Panc1 (cell line): ENCODE data around the gene RORC. TPM values are rescaled to one million over a fixed set of nuclear protein-coding genes. Genes with fewer than 3 reads are reported as not detected.

ENCODE experiments used
- ATAC-seq: fragments of 200-7000 bp; cut with Tn5 transposase; 2 replicates; pipeline ENCODE4 v1.9.1; 2020; ENCODE audit warnings: mild to moderate bottlenecking, moderate library complexity
- BruUV-seq: library from RNA; stranded (reverse); fragments of 400-500 nt; replicated peaks from 2 replicates; lab custom pipeline; 2021; lab: Mats Ljungman, UMichigan
- CTCF ChIA-PET: fragments of 300-600 bp; sonication (Branson Sonifier 250); formaldehyde crosslinking; loops from one replicate; lab custom pipeline; 2022; ENCODE audit warnings: antibody characterized with exemption; lab: Charles Lee
- POLR2A ChIA-PET: fragments of 300-600 bp; sonication (Branson Sonifier 250); formaldehyde crosslinking; loops from one replicate; lab custom pipeline; 2022; ENCODE audit warnings: antibody characterized with exemption; lab: Charles Lee
- DNase-seq: peaks from one replicate; pipeline ENCODE4 v3.0.0-alpha.2; 2010; ENCODE audit warnings: low read depth, low spot score
- H3K27ac ChIP-seq: 2 replicates; pipeline ENCODE4 v1.5.1; 2011; ENCODE audit warnings: mild to moderate bottlenecking, low read length, inconsistent platforms
- H3K27me3 ChIP-seq: fragments of 200-500 bp; sonication (Bioruptor generic); 2 replicates; pipeline ENCODE4 v1.6.0; 2014; ENCODE audit warnings: low read length, inconsistent platforms; ENCODE audit not compliant: control insufficient read depth, insufficient read depth
- H3K36me3 ChIP-seq: fragments of 200-500 bp; sonication (Bioruptor generic); 2 replicates; pipeline ENCODE4 v1.5.1; 2014; ENCODE audit warnings: inconsistent platforms, mild to moderate bottlenecking, low read length, moderate library complexity; ENCODE audit not compliant: control insufficient read depth, insufficient read depth
- H3K4me1 ChIP-seq: 2 replicates; pipeline ENCODE4 v1.5.1; 2011; ENCODE audit warnings: inconsistent platforms, mild to moderate bottlenecking, low read length, moderate library complexity; ENCODE audit not compliant: control insufficient read depth, insufficient read depth
- H3K4me3 ChIP-seq, 2 experiments: 2 replicates each; pipeline ENCODE4 v1.5.1; 2011 to 2012; ENCODE audit warnings: low read depth in 2 of 2, low read length in 2 of 2, mild to moderate bottlenecking in 2 of 2, inconsistent platforms in 1 of 2, moderate library complexity in 1 of 2
- H3K9me3 ChIP-seq: fragments of 200-500 bp; sonication (Bioruptor generic); 2 replicates; pipeline ENCODE4 v1.5.1; 2014; ENCODE audit warnings: low read depth, mild to moderate bottlenecking, inconsistent platforms, low read length, moderate library complexity; ENCODE audit not compliant: control insufficient read depth, insufficient read depth
- POLR2AphosphoS5 ChIP-seq: IDR thresholded peaks from 2 replicates; pipeline ENCODE4 v1.6.1; 2012; ENCODE audit warnings: mild to moderate bottlenecking, low read depth, low read length, moderate library complexity
- SIN3A ChIP-seq: IDR thresholded peaks from 2 replicates; pipeline ENCODE4 v1.6.1; 2012; ENCODE audit warnings: low read depth, mild to moderate bottlenecking, low read length, moderate library complexity, borderline replicate concordance; ENCODE audit not compliant: insufficient read depth
- TCF7L2 ChIP-seq: IDR thresholded peaks from 2 replicates; pipeline ENCODE4 v1.6.1; 2011; ENCODE audit warnings: mild to moderate bottlenecking, low read depth, low read length, inconsistent platforms
- in situ Hi-C: cut with HindIII; loops from 2 replicates; pipeline ENCODE4 v1.10.0; 2016; ENCODE audit warnings: low sequenced_read_pairs, low pct_unique_long_range_greater_than_20kb
- intact Hi-C: fragments of 100-400 bp; cut with micrococcal nuclease; formaldehyde crosslinking; loops from one replicate; pipeline ENCODE4 v1.10.0; 2022; ENCODE audit not compliant: unreplicated experiment
- total RNA-seq: library from RNA; stranded (reverse); gene quantifications from one replicate; pipeline ENCODE4 v1.2.1, GENCODE V29; 2021; ENCODE audit not compliant: unreplicated experiment
- TF ChIP-seq, protein P1 (sequence below), 2 experiments: IDR thresholded peaks; 2 replicates each; pipeline ENCODE4 v1.6.1; 2011 to 2012; ENCODE audit warnings: low read depth in 2 of 2, control low read depth in 1 of 2, low read length in 1 of 2, mild to moderate bottlenecking in 1 of 2, moderate library complexity in 1 of 2; ENCODE audit not compliant: insufficient read depth in 1 of 2
- TF ChIP-seq, protein P2 (sequence below): fragments of 450-650 bp; IDR thresholded peaks from 2 replicates; pipeline ENCODE4 v1.5.1; 2017; ENCODE audit warnings: mild to moderate bottlenecking

Gene RORC
- total RNA-seq, 1 experiment from 2014 or later = not detected

DNA sequence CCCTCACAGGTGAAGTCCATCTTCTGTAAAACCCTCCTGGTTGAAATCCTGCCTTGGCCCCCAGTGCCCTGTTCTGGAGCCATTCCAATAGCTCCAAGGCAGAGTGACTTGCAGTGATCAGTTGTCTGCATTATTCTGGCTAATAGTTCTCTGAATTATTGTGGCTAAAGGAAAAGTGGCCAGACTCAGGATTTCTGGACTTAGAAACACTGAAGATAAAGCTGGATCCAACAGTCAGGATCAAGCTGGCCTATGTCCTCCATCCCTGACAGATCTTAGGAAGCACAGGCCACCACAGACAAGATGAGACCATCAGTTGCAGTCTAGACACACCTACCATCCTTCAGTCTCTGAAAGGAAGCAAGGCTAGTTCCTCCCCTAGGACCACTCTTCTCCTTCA lies 8.8 kb upstream of the RORC start:
- ChIA-PET CTCF (interaction anchor here (0.6 kb wide), 1 partner anchor 22 kb away, joined by 3 read pairs; no protein-coding TSS in a partner anchor), POLR2A (interaction anchor here (0.5 to 0.6 kb wide), 4 partner anchors 37 to 469 kb away, joined by 3 to 11 read pairs (median 3); no protein-coding TSS in a partner anchor)
- DNase-seq (no peak), ATAC-seq (no peak)
- H3K36me3 ChIP-seq = no peaks in the 10 kb centered on the region
- peak overlapping the region; percentile 57 to 73 for H3K4me3 ChIP-seq
- no peaks in the 10 kb centered on the region for H3K27me3 ChIP-seq
- intact Hi-C loops (no loop called here), in situ Hi-C loops (no loop called here)
- peaks cover 10% of the 10 kb centered on the region for H3K4me1 ChIP-seq
- no TSS peak for BruUV-seq
- no peaks in the 10 kb centered on the region for H3K9me3 ChIP-seq
- H3K27ac ChIP-seq = peak overlapping the region; percentile 90
- TF ChIP-seq, protein P1, sequence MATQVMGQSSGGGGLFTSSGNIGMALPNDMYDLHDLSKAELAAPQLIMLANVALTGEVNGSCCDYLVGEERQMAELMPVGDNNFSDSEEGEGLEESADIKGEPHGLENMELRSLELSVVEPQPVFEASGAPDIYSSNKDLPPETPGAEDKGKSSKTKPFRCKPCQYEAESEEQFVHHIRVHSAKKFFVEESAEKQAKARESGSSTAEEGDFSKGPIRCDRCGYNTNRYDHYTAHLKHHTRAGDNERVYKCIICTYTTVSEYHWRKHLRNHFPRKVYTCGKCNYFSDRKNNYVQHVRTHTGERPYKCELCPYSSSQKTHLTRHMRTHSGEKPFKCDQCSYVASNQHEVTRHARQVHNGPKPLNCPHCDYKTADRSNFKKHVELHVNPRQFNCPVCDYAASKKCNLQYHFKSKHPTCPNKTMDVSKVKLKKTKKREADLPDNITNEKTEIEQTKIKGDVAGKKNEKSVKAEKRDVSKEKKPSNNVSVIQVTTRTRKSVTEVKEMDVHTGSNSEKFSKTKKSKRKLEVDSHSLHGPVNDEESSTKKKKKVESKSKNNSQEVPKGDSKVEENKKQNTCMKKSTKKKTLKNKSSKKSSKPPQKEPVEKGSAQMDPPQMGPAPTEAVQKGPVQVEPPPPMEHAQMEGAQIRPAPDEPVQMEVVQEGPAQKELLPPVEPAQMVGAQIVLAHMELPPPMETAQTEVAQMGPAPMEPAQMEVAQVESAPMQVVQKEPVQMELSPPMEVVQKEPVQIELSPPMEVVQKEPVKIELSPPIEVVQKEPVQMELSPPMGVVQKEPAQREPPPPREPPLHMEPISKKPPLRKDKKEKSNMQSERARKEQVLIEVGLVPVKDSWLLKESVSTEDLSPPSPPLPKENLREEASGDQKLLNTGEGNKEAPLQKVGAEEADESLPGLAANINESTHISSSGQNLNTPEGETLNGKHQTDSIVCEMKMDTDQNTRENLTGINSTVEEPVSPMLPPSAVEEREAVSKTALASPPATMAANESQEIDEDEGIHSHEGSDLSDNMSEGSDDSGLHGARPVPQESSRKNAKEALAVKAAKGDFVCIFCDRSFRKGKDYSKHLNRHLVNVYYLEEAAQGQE (IDR thresholded peaks at IDR 0.05; ENCODE audit: insufficient read depth in 1 of 2, low read depth in 2 of 2, low read length in 1 of 2) = no peak
- TF ChIP-seq SIN3A (no peak), TCF7L2 (no peak), POLR2AphosphoS5 (no peak)
- TF ChIP-seq, protein P2, sequence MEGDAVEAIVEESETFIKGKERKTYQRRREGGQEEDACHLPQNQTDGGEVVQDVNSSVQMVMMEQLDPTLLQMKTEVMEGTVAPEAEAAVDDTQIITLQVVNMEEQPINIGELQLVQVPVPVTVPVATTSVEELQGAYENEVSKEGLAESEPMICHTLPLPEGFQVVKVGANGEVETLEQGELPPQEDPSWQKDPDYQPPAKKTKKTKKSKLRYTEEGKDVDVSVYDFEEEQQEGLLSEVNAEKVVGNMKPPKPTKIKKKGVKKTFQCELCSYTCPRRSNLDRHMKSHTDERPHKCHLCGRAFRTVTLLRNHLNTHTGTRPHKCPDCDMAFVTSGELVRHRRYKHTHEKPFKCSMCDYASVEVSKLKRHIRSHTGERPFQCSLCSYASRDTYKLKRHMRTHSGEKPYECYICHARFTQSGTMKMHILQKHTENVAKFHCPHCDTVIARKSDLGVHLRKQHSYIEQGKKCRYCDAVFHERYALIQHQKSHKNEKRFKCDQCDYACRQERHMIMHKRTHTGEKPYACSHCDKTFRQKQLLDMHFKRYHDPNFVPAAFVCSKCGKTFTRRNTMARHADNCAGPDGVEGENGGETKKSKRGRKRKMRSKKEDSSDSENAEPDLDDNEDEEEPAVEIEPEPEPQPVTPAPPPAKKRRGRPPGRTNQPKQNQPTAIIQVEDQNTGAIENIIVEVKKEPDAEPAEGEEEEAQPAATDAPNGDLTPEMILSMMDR = no peak

DNA sequence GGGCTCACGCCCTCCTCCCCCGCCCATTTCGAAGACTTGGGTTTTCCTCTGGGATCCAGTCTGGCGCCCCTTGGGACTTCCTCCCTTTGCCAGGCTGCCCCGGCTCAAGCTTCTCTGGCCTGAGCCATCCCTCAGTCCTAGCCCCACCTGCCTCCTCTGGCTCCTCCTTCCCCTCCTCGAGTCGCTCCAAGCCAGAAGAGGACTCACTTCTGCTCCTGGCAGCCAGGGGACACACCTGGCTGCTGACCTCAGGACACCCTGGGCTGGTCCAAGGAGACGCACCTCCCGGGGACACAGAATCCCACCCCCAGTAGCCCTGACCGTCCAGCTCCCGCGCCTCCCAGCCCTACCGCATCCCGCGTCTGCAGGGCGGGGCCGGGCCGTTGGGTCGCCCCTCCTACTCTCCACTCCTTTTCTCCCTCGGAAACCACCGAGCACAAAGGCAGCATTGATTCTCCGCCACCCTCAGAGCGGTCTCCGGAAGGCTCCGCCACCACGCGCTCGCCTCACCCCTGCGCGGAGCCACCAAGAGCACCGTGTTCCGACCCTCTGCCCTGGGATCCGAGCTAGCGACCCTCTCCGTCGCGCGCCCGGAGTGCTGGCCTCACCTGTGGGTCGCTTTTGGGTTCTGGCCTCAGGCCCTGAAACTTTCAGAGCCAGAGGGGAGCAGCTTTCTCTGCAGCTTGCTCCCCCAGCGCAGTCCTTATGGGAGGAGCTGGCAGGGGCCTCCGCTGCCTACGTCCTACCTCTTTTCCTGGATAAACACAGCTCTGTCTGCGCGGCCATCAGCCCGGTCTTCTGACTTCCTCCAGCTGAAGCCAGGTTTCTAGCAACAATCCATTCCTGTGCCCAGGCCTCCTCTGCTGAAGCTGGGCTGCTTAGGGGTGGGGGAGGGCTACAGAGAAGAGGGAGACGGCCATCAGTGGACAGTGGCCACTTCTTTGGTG lies 8.1 kb upstream of the RORC start, which contains the start of gene C2CD4D:
C2CD4D (minus strand) TSS at position 364 of the 947 bp plus-strand sequence. CDS start 831 bp downstream, outside the sequence.
- peaks cover 10% of the 10 kb centered on the region for H3K4me1 ChIP-seq
- H3K36me3 ChIP-seq = no peaks in the 10 kb centered on the region
- DNase-seq = no peak
- in situ Hi-C loops (no loop called here), intact Hi-C loops (loop anchor here (10.0 kb wide), 3 partner anchors 145 to 395 kb away; no protein-coding TSS in a partner anchor)
- no peaks in the 10 kb centered on the region for H3K27me3 ChIP-seq
- no peak for TF ChIP-seq SIN3A
- no peak for TF ChIP-seq TCF7L2
- H3K9me3 ChIP-seq = no peaks in the 10 kb centered on the region
- peak; percentile 90 for ATAC-seq
- peak within 1 kb of the TSS; percentile 57 to 73 for H3K4me3 ChIP-seq
- no TSS peak for BruUV-seq
- POLR2A ChIA-PET = interaction anchor here (0.6 kb wide), 3 partner anchors 38 to 468 kb away, joined by 3 to 11 read pairs (median 3); no protein-coding TSS in a partner anchor
- CTCF ChIA-PET = interaction anchor here (0.6 kb wide), 2 partner anchors 23 to 171 kb away, joined by 3 read pairs; no protein-coding TSS in a partner anchor
- H3K27ac ChIP-seq = peak within 1 kb of the TSS; percentile 90
